ENCODE measurements around the gene SORD.
"Not testable (repeated sequence)": the region's sequence is repeated elsewhere in the genome, so short reads cannot be mapped to it uniquely, and the experiment has no call there.

SORD gene

GRCh38 chr15:45022871-45023658 is at the start of gene SORD:
Gene SORD, plus strand, starts transcription at chr15:45023195. Its CDS starts 89 bp downstream, at chr15:45023284.
- peak; percentile 98 for ATAC-seq

- ATAC-seq, result not testable (repeated sequence)
These were observed 46.8 kb upstream of the SORD start for GRCh38 chr15:44976183-44976582.

GRCh38 chr15:44977781-44978180 is 45.2 kb upstream of the SORD start:
- not testable (repeated sequence) for ATAC-seq

GRCh38 chr15:44979617-44980339 is 43.2 kb upstream of the SORD start:
- not testable (repeated sequence) for ATAC-seq

GRCh38 chr15:44984144-44984543 is 38.9 kb upstream of the SORD start:
- not testable (repeated sequence) for ATAC-seq

- not testable (repeated sequence) for ATAC-seq
These were observed 36.5 kb upstream of the SORD start for GRCh38 chr15:44986346-44987055.

- ATAC-seq, result peak; percentile 56 to 73
These were observed 35.3 kb upstream of the SORD start for GRCh38 chr15:44987711-44988110.

- ATAC-seq, result not testable (repeated sequence)
These were observed 34.7 kb upstream of the SORD start for GRCh38 chr15:44988184-44988869.

- not testable (repeated sequence) for ATAC-seq
These were observed 34.1 kb upstream of the SORD start for GRCh38 chr15:44988870-44989219.

- not testable (repeated sequence) for ATAC-seq
These were observed 25.4 kb upstream of the SORD start for GRCh38 chr15:44997632-44998031.

GRCh38 chr15:44999105-44999504 is 23.9 kb upstream of the SORD start:
- ATAC-seq, result no peak

GRCh38 chr15:45001180-45001579 is 21.8 kb upstream of the SORD start:
- not testable (repeated sequence) for ATAC-seq

- ATAC-seq, result not testable (repeated sequence)
These were observed 19.1 kb upstream of the SORD start for GRCh38 chr15:45003731-45004410.

- ATAC-seq, result not testable (repeated sequence)
These were observed 18.3 kb upstream of the SORD start for GRCh38 chr15:45004590-45005175.

- no peak for ATAC-seq
These were observed 13.9 kb upstream of the SORD start for GRCh38 chr15:45009046-45009445.

GRCh38 chr15:45015114-45015513 is 7.9 kb upstream of the SORD start:
- ATAC-seq, result not testable (repeated sequence)

GRCh38 chr15:45020222-45020900 is 2.6 kb upstream of the SORD start:
- not testable (repeated sequence) for ATAC-seq

GRCh38 chr15:45020901-45021259 is 2.1 kb upstream of the SORD start:
- not testable (repeated sequence) for ATAC-seq

GRCh38 chr15:45021348-45021747 is 1.6 kb upstream of the SORD start:
- ATAC-seq, result no peak

GRCh38 chr15:45023659-45024225 is 747 bp downstream of the SORD start:
- ATAC-seq, result peak in 1 of 2 donors; percentile 8

- not testable (repeated sequence) for ATAC-seq
These were observed 1.7 kb downstream of the SORD start for GRCh38 chr15:45024649-45025048.

Measured in activated CD4-positive, CD25-positive, alpha-beta regulatory T cell treated with anti-CD3 and anti-CD28 coated beads, Interleukin-2, amount 50 U/mL, for 24 hours (primary cell).